Measurements from ENCODE around the gene C17orf67. TPM values are rescaled to one million over a fixed set of nuclear protein-coding genes. Genes with fewer than 3 reads are reported as not detected.
A peak's percentile ranks its signal among the peaks of the same experiment; 100 is the strongest.

The C17orf67 gene
- total and polyA plus RNA-seq, 2 of the 13 experiments (the other 11 are each of a cell fraction or from before 2014, with no cell fraction given) = 0.41 to 0.86 TPM

- no peak for TF ChIP-seq ZNF33B (CRISPR knock-in tag; IDR thresholded peaks at IDR 0.05)
- TF ChIP-seq ZSCAN25 (CRISPR knock-in tag; IDR thresholded peaks at IDR 0.05) = no peak
- no peak for TF ChIP-seq MZF1 (CRISPR knock-in tag; IDR thresholded peaks at IDR 0.05; ENCODE audit: borderline replicate concordance)
- TF ChIP-seq POGK (CRISPR knock-in tag; conservative IDR thresholded peaks at IDR 0.05) = no peak; the same call in 1 of the 2 replicates
- TF ChIP-seq ARNT (IDR thresholded peaks at IDR 0.05) = no peak
- no peak; the same call in 1 of the 2 replicates for TF ChIP-seq HOXD1 (CRISPR knock-in tag; IDR thresholded peaks at IDR 0.05)
- TF ChIP-seq NFRKB (IDR thresholded peaks at IDR 0.05) = no peak
- TF ChIP-seq TBX3 (IDR thresholded peaks at IDR 0.05; ENCODE audit: borderline replicate concordance) = no peak
- no peak; the same call in 1 of the 2 replicates for TF ChIP-seq MEIS2 (CRISPR knock-in tag; IDR thresholded peaks at IDR 0.05)
- no peak for TF ChIP-seq TFAP4 (IDR thresholded peaks at IDR 0.05; ENCODE audit: borderline replicate concordance, low read depth)
- TF ChIP-seq ZNF251 (CRISPR knock-in tag; IDR thresholded peaks at IDR 0.05) = no peak
- no peak; the same call in 1 of the 2 replicates for TF ChIP-seq ZFYVE20 (CRISPR knock-in tag; IDR thresholded peaks at IDR 0.05; ENCODE audit: borderline replicate concordance, low read depth)
- no peak for TF ChIP-seq TBX2 (CRISPR knock-in tag; IDR thresholded peaks at IDR 0.05; ENCODE audit: borderline replicate concordance)
- no peak for TF ChIP-seq ZFY (CRISPR knock-in tag; IDR thresholded peaks at IDR 0.05)
- no peak for TF ChIP-seq SNAI1 (CRISPR knock-in tag; IDR thresholded peaks at IDR 0.05; ENCODE audit: borderline replicate concordance)
- TF ChIP-seq ZMAT3 (CRISPR knock-in tag; conservative IDR thresholded peaks at IDR 0.05) = 0 out of 2 replicates have a peak, but pooled peaks have one; percentile 52
- no peak for TF ChIP-seq KLF9 (CRISPR knock-in tag; IDR thresholded peaks at IDR 0.05; ENCODE audit: low read depth)
- TF ChIP-seq ZSCAN29 (CRISPR knock-in tag; conservative IDR thresholded peaks at IDR 0.05) = peak; percentile 93
- no peak for TF ChIP-seq ZNF329 (CRISPR knock-in tag; IDR thresholded peaks at IDR 0.05; ENCODE audit: low read depth)
- TF ChIP-seq SIX4 (CRISPR knock-in tag; IDR thresholded peaks at IDR 0.05) = no peak
- no peak for TF ChIP-seq ARID2 (CRISPR knock-in tag; IDR thresholded peaks at IDR 0.05; ENCODE audit: borderline replicate concordance)
- TF ChIP-seq STAT6 (CRISPR knock-in tag; IDR thresholded peaks at IDR 0.05; ENCODE audit: borderline replicate concordance) = no peak
- TF ChIP-seq SRF (IDR thresholded peaks at IDR 0.05; ENCODE audit: low read depth, low read length) = no peak
- TF ChIP-seq ZNF616 (CRISPR knock-in tag; IDR thresholded peaks at IDR 0.05; ENCODE audit: low read depth) = no peak
- no peak for TF ChIP-seq DBP (CRISPR knock-in tag; IDR thresholded peaks at IDR 0.05; ENCODE audit: not compliant biosample characterization)
- TF ChIP-seq CENPT (CRISPR knock-in tag; IDR thresholded peaks at IDR 0.05; ENCODE audit: low read depth) = no peak
These were observed 487 bp downstream of the C17orf67 start (continued) for GRCh38 chr17:56833057-56833808.
